ENCODE measurements around the gene GATAD2B. TPM values are rescaled to one million over a fixed set of nuclear protein-coding genes. Genes with fewer than 3 reads are reported as not detected.
A peak's percentile ranks its signal among the peaks of the same experiment; 100 is the strongest.

The GATAD2B gene
- 10 to 100 TPM; 27.2 to 31.5 (median 28.9) TPM for polyA plus RNA-seq (ENCODE audit: insufficient read length in 4 of 4)

GRCh38 chr1:153922972-153923925 is at the start of gene GATAD2B:
TSS of gene GATAD2B (minus strand) at chr1:153922972. CDS start at chr1:153828347, 94,625 bp downstream.
- DNase-seq (ENCODE audit: low read depth in 4 of 4, low spot score in 3 of 4) = peak; percentile 98 to 100 (median 100)

- DNase-seq (ENCODE audit: low read depth in 4 of 4, low spot score in 3 of 4) = no peak
These were observed 47.6 kb upstream of the GATAD2B start for GRCh38 chr1:153970346-153970745.

- no peak for DNase-seq (ENCODE audit: low read depth in 4 of 4, low spot score in 3 of 4)
These were observed 46.2 kb upstream of the GATAD2B start for GRCh38 chr1:153968972-153969371.

- no peak for DNase-seq (ENCODE audit: low read depth in 4 of 4, low spot score in 3 of 4)
These were observed 45.6 kb upstream of the GATAD2B start for GRCh38 chr1:153968408-153968807.

- DNase-seq (ENCODE audit: low read depth in 4 of 4, low spot score in 3 of 4) = no peak
These were observed 45.2 kb upstream of the GATAD2B start for GRCh38 chr1:153968000-153968363.

- DNase-seq (ENCODE audit: low read depth in 4 of 4, low spot score in 3 of 4) = peak; percentile 92 to 97 (median 93)
These were observed 44.6 kb upstream of the GATAD2B start, which contains the start of gene CREB3L4 for GRCh38 chr1:153967107-153967999. TSS of gene CREB3L4 (plus strand) at chr1:153967902. CDS start at chr1:153968526, 624 bp downstream.

GRCh38 chr1:153963850-153964331 is 41.1 kb upstream of the GATAD2B start:
- no peak for DNase-seq (ENCODE audit: low read depth in 4 of 4, low spot score in 3 of 4)

GRCh38 chr1:153963030-153963849 is 40.5 kb upstream of the GATAD2B start, which contains the start of gene SLC39A1:
TSS of gene SLC39A1 (minus strand) at chr1:153963537. CDS start at chr1:153962715, 822 bp downstream.
- DNase-seq (ENCODE audit: low read depth in 4 of 4, low spot score in 3 of 4) = peak; percentile 97 to 98 (median 97)

- no peak for DNase-seq (ENCODE audit: low read depth in 4 of 4, low spot score in 3 of 4)
These were observed 39.6 kb upstream of the GATAD2B start for GRCh38 chr1:153962088-153963029.

GRCh38 chr1:153961421-153961820 is 38.6 kb upstream of the GATAD2B start:
- DNase-seq (ENCODE audit: low read depth in 4 of 4, low spot score in 3 of 4) = no peak

- DNase-seq (ENCODE audit: low read depth in 4 of 4, low spot score in 3 of 4) = no peak
These were observed 37.4 kb upstream of the GATAD2B start for GRCh38 chr1:153960206-153960605.

GRCh38 chr1:153959454-153959853 is 36.7 kb upstream of the GATAD2B start:
- DNase-seq (ENCODE audit: low read depth in 4 of 4, low spot score in 3 of 4) = no peak

GRCh38 chr1:153958961-153959260 is 36.1 kb upstream of the GATAD2B start:
- no peak for DNase-seq (ENCODE audit: low read depth in 4 of 4, low spot score in 3 of 4)

- DNase-seq (ENCODE audit: low read depth in 4 of 4, low spot score in 3 of 4) = peak; percentile 91 to 96 (median 94)
These were observed 35.6 kb upstream of the GATAD2B start, which contains the start of gene CRTC2 for GRCh38 chr1:153958111-153958960. TSS of gene CRTC2 (minus strand) at chr1:153958612. CDS start at chr1:153958497, 115 bp downstream.

- no peak for DNase-seq (ENCODE audit: low read depth in 4 of 4, low spot score in 3 of 4)
These were observed 35.0 kb upstream of the GATAD2B start for GRCh38 chr1:153957744-153958110.

- no peak for DNase-seq (ENCODE audit: low read depth in 4 of 4, low spot score in 3 of 4)
These were observed 34.4 kb upstream of the GATAD2B start for GRCh38 chr1:153956997-153957715.

- no peak for DNase-seq (ENCODE audit: low read depth in 4 of 4, low spot score in 3 of 4)
These were observed 32.1 kb upstream of the GATAD2B start for GRCh38 chr1:153954826-153955225.
